H1 (cell line): Measurements from ENCODE around the gene GABRA4. TPM values are rescaled to one million over a fixed set of nuclear protein-coding genes. Genes with fewer than 3 reads are reported as not detected.

ENCODE experiments used
- USF2 ChIP-seq: IDR thresholded peaks from 2 replicates; pipeline ENCODE4 v1.6.1; 2011; ENCODE audit warnings: low read length, improper control_type of control experiment
- polyA plus RNA-seq, 7 experiments: library from polyadenylated mRNA; depleted of rRNA in 3 of 7; stranded (reverse) in 5 of 7; unstranded in 2 of 7; fragments of >200 nt in 5 of 7; fragments of 200-250 nt in 2 of 7; gene quantifications; 1 replicate in 5 of 7; 2 replicates in 1 of 7; 4 replicates in 1 of 7; pipeline versions ENCODE4 v1.2.1 to v1.2.3, GENCODE V29; 2011 to 2013; ENCODE audit warnings: missing spikeins in 2 of 7, mixed read lengths in 2 of 7
- total RNA-seq: library from RNA; stranded (reverse); fragmentation: NEBNext Ultra II Directional; extraction: Animal tissue kit (Norgen Biotek cat#: 25700); gene quantifications from 2 replicates; pipeline ENCODE4 v1.2.1, GENCODE V29; 2021
- TF ChIP-seq, protein P1 (sequence below): IDR thresholded peaks from 2 replicates; pipeline ENCODE4 v1.6.1; 2012; ENCODE audit warnings: inconsistent platforms

GABRA4 gene
- total and polyA plus RNA-seq, 2 of the 8 experiments (the other 6 are each of a cell fraction or from before 2014, with no cell fraction given) = 0.09 to 0.37 TPM

GRCh38 chr4:46947541-46947940 is 45.8 kb downstream of the GABRA4 start (continued):
- TF ChIP-seq USF2 = no peak
- TF ChIP-seq, protein P1, sequence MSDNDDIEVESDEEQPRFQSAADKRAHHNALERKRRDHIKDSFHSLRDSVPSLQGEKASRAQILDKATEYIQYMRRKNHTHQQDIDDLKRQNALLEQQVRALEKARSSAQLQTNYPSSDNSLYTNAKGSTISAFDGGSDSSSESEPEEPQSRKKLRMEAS = no peak
